Astrocyte (in vitro differentiated cells and primary cell): ENCODE measurements around the gene CABLES2. TPM values are rescaled to one million over a fixed set of nuclear protein-coding genes. Genes with fewer than 3 reads are reported as not detected.

Source experiments
- DNase-seq: peaks from one replicate; pipeline ENCODE4 v3.0.0-alpha.2; 2010; ENCODE audit warnings: low read depth
- FAIRE-seq: peaks from 2 replicates; lab custom pipeline; 2011; peaks lifted over from hg19 to GRCh38; lab: Jason Lieb, UNC
- H2AFZ ChIP-seq: 2 replicates; pipeline ENCODE4 v1.6.0; 2012; ENCODE audit warnings: low read depth, low read length, inconsistent platforms
- H3K27ac ChIP-seq: 2 replicates; pipeline ENCODE4 v1.5.1; 2011; ENCODE audit warnings: low read depth, low read length, inconsistent platforms
- H3K27me3 ChIP-seq: 2 replicates; pipeline ENCODE4 v1.6.0; 2011; ENCODE audit warnings: low read length, inconsistent platforms; ENCODE audit not compliant: insufficient read depth
- H3K36me3 ChIP-seq: 2 replicates; pipeline ENCODE4 v1.5.1; 2011; ENCODE audit warnings: low read length, inconsistent platforms; ENCODE audit not compliant: insufficient read depth
- H3K4me1 ChIP-seq: 2 replicates; pipeline ENCODE4 v1.5.1; 2011; ENCODE audit warnings: low read length, inconsistent platforms; ENCODE audit not compliant: insufficient read depth
- H3K4me2 ChIP-seq: 2 replicates; pipeline ENCODE4 v1.6.0; 2012; ENCODE audit warnings: low read length, inconsistent platforms
- H3K4me3 ChIP-seq: 2 replicates; pipeline ENCODE4 v1.5.1; 2011; ENCODE audit warnings: low read depth, mild to moderate bottlenecking, low read length, inconsistent platforms; ENCODE audit not compliant: insufficient read depth
- H3K79me2 ChIP-seq: 2 replicates; pipeline ENCODE4 v1.6.0; 2012; ENCODE audit warnings: mild to moderate bottlenecking, low read length, inconsistent platforms; ENCODE audit not compliant: insufficient read depth
- H3K9ac ChIP-seq: 2 replicates; pipeline ENCODE4 v1.6.0; 2012; ENCODE audit warnings: mild to moderate bottlenecking, low read length, inconsistent platforms
- H3K9me3 ChIP-seq: 2 replicates; pipeline ENCODE4 v1.5.1; 2012; ENCODE audit warnings: low read depth, mild to moderate bottlenecking, low read length, inconsistent platforms; ENCODE audit not compliant: insufficient read depth
- H4K20me1 ChIP-seq: 2 replicates; pipeline ENCODE4 v1.6.0; 2012; ENCODE audit warnings: low read length, inconsistent platforms; ENCODE audit not compliant: insufficient read depth
- H3K27ac Mint-ChIP-seq: one replicate; pipeline ENCODE4 v1.8.0; 2021; ENCODE audit warnings: mild to moderate bottlenecking, mixed read lengths; ENCODE audit not compliant: unreplicated experiment
- H3K27me3 Mint-ChIP-seq: one replicate; pipeline ENCODE4 v1.8.0; 2021; ENCODE audit warnings: low read depth, mixed read lengths; ENCODE audit not compliant: unreplicated experiment
- H3K36me3 Mint-ChIP-seq: one replicate; pipeline ENCODE4 v1.8.0; 2021; ENCODE audit warnings: low read depth, mixed read lengths; ENCODE audit not compliant: unreplicated experiment
- H3K4me1 Mint-ChIP-seq: one replicate; pipeline ENCODE4 v1.8.0; 2021; ENCODE audit warnings: low read depth, mixed read lengths; ENCODE audit not compliant: unreplicated experiment
- H3K4me3 Mint-ChIP-seq: one replicate; pipeline ENCODE4 v1.8.0; 2021; ENCODE audit warnings: mild to moderate bottlenecking, moderate library complexity, mixed read lengths; ENCODE audit not compliant: unreplicated experiment
- H3K9me3 Mint-ChIP-seq: one replicate; pipeline ENCODE4 v1.8.0; 2021; ENCODE audit warnings: mild to moderate bottlenecking, mixed read lengths; ENCODE audit not compliant: unreplicated experiment
- EZH2 ChIP-seq: IDR thresholded peaks from 2 replicates; pipeline ENCODE4 v1.6.1; 2012; ENCODE audit warnings: mild to moderate bottlenecking, low read length, inconsistent platforms; ENCODE audit not compliant: insufficient read depth
- total RNA-seq: library from RNA; stranded (reverse); gene quantifications from 2 replicates; pipeline ENCODE4 v1.2.1, GENCODE V29; 2021
- TF ChIP-seq, protein P1 (sequence below): IDR thresholded peaks from 2 replicates; pipeline ENCODE4 v1.5.1; 2011; ENCODE audit warnings: low read depth, mild to moderate bottlenecking, inconsistent platforms, low read length, moderate library complexity; ENCODE audit not compliant: insufficient read depth

CABLES2 gene
- total RNA-seq, 1 donor from 2014 or later: 4.4 TPM

DNA sequence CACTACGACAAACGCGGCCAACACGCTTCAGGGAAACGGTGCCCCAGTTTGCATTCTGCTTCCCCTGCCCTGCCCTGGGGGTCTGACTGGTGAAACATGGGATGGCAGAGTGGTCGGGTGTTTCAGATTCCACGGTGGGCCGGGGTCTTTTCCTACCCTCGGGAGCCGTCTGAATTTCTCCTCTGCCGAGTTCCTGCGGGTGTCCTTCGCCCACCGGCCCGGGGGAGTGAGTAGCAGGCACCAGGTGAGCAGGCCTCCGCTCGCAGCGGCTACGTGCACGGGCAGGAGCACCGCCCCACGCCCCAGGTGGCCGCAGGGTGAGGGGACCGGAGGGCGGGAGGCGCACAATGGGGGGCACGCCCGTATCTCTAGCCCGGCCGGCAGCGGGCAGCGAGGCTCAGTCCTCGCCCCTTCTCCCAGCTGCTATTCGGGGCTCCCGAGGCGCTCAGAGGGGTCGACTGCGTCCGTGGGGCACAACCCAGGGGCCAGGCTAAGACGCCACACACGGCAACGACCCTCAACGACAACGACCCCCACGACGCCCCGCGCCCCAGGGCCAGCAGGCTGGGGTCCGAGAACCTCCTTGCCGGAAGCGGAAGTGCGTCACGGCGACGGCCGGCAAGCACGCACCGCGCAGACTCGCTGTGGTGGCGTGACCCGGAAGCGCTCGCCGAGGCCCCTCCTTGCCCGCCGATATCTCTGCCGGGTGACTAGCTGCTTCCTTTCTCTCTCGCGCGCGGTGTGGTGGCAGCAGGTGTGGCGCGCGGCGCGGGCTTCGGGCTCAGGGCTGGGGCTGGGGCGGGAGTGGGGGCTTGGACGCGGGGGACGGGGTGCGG lies 20.5 kb downstream of the CABLES2 start, which contains the start of gene RPS21:
Gene RPS21, plus strand, starts transcription at position 721 of the 836 bp plus-strand sequence. CDS start 236 bp downstream, outside the sequence.
- peak within 1 kb of the TSS; percentile 91 for H3K27ac ChIP-seq
- H4K20me1 ChIP-seq: peaks cover 61% of the 10 kb centered on the region
- FAIRE-seq (no peak), DNase-seq (peak; percentile 79)
- Mint-ChIP-seq H3K36me3 (peaks cover 9% of the 10 kb centered on the region), H3K4me1 (peaks cover 15% of the 10 kb centered on the region), H3K27ac (peak within 1 kb of the TSS; percentile 92), H3K27me3 (no peaks in the 10 kb centered on the region), H3K4me3 (peak within 1 kb of the TSS; percentile 95), H3K9me3 (peaks cover 2% of the 10 kb centered on the region)
- peaks cover 53% of the 10 kb centered on the region for H3K79me2 ChIP-seq
- no peaks in the 10 kb centered on the region for H3K9me3 ChIP-seq
- H3K4me2 ChIP-seq: peak within 1 kb of the TSS; percentile 98
- H2AFZ ChIP-seq: peak within 1 kb of the TSS; percentile 78
- peak within 1 kb of the TSS; percentile 91 for H3K4me3 ChIP-seq
- TF ChIP-seq, protein P1, sequence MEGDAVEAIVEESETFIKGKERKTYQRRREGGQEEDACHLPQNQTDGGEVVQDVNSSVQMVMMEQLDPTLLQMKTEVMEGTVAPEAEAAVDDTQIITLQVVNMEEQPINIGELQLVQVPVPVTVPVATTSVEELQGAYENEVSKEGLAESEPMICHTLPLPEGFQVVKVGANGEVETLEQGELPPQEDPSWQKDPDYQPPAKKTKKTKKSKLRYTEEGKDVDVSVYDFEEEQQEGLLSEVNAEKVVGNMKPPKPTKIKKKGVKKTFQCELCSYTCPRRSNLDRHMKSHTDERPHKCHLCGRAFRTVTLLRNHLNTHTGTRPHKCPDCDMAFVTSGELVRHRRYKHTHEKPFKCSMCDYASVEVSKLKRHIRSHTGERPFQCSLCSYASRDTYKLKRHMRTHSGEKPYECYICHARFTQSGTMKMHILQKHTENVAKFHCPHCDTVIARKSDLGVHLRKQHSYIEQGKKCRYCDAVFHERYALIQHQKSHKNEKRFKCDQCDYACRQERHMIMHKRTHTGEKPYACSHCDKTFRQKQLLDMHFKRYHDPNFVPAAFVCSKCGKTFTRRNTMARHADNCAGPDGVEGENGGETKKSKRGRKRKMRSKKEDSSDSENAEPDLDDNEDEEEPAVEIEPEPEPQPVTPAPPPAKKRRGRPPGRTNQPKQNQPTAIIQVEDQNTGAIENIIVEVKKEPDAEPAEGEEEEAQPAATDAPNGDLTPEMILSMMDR: no peak
- TF ChIP-seq EZH2: no peak
- H3K27me3 ChIP-seq: no peaks in the 10 kb centered on the region
- H3K4me1 ChIP-seq: peaks cover 17% of the 10 kb centered on the region
- peaks cover 18% of the 10 kb centered on the region for H3K36me3 ChIP-seq
- H3K9ac ChIP-seq: peak within 1 kb of the TSS; percentile 94

DNA sequence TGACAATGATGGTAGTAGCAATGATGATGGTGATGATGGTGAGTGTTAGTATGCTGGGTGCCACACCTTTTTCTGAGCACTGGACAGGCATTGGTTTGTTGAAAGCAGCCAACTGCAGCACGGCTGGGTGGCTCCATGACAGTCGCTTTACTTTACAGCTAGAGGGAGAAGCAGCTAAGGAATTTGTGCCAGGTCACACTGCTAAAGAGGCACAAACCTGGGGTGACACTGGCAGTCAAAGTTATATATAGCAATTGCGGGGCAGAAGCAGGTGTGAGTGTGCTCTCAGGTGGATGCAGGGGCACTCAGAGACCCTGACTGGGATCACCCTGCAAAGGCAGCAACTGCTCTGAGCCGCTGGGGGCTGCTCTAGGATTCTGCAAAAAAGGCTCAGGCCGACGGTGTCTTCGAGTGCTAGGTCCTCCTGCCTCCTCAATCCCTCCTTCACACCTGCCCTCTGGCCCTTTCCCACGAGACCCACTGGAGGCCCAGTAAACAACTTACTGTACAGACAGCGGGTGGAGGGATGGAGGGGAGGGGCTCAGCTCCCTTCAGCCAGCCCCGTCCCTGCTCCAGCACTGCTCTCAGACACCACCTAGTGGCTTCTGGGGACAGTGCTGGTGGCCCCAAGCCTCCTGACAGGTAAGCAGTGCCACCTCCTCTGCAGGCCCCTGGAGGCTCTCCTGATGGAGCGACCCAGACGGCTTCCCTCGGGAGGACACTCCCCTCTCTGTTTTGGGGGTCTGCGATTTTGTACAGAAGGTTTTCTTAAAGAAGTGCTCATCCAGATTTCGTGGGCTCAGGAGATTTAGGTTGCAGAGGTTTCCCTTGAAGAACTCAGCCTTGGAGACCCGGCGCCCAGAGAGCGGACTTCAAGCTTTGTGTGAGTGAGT lies 24.5 kb downstream of the CABLES2 start:
- Histone ChIP-seq H3K27me3 (no peaks in the 10 kb centered on the region), H4K20me1 (peaks cover 28% of the 10 kb centered on the region), H3K9me3 (no peaks in the 10 kb centered on the region), H3K4me3 (no peak overlapping the region), H3K79me2 (peaks cover 30% of the 10 kb centered on the region), H3K9ac (no peak overlapping the region), H3K36me3 (peaks cover 2% of the 10 kb centered on the region), H3K4me2 (no peak overlapping the region), H2AFZ (no peak overlapping the region), H3K27ac (no peak overlapping the region), H3K4me1 (peaks cover 23% of the 10 kb centered on the region)
- Mint-ChIP-seq H3K27ac (no peak overlapping the region), H3K27me3 (no peaks in the 10 kb centered on the region), H3K4me3 (peak overlapping the region; percentile 66), H3K4me1 (peaks cover 12% of the 10 kb centered on the region), H3K9me3 (peaks cover 2% of the 10 kb centered on the region), H3K36me3 (peaks cover 8% of the 10 kb centered on the region)
- DNase-seq (peak; percentile 49), FAIRE-seq (no peak)
- TF ChIP-seq, protein P1: peak; percentile 79
- TF ChIP-seq EZH2: no peak
